GM18873 (cell line): ENCODE results near the gene FAM118A.
"Not testable (repeated sequence)": the region's sequence is repeated elsewhere in the genome, so short reads cannot be mapped to it uniquely, and the experiment has no call there.

ENCODE experiments used
- ATAC-seq: cut with Tn5 transposase; IDR thresholded peaks from one replicate; pipeline ENCODE4 v1.9.1; 2021; ENCODE audit warnings: mild to moderate bottlenecking, moderate library complexity, moderate number of reproducible peaks; ENCODE audit not compliant: unreplicated experiment, low FRiP score

The FAM118A gene

GRCh38 chr22:45357490-45357889, 47.8 kb downstream of the FAM118A start:
- no peak for ATAC-seq

- ATAC-seq = no peak
Observed at GRCh38 chr22:45358127-45358526, 48.4 kb downstream of the FAM118A start.

DNA sequence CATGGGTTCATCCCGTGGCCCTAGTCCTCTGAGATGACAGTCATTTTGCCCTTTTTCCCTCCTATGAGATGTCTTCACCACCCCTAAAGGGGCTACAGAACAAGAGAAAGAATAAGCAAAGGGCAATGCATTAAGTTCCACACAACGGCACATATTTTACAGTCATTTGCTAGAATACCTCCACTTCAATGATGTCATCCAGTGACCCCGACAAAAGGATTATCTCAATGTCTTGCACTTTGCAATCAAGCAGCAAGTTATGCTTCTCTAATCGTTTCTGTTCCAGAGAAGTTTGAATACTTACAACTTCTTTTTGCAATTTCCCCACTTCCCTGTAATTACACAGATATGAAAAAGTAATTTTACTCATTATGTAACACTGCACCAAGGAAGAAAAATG, 49.9 kb downstream of the FAM118A start:
- ATAC-seq = no peak

DNA sequence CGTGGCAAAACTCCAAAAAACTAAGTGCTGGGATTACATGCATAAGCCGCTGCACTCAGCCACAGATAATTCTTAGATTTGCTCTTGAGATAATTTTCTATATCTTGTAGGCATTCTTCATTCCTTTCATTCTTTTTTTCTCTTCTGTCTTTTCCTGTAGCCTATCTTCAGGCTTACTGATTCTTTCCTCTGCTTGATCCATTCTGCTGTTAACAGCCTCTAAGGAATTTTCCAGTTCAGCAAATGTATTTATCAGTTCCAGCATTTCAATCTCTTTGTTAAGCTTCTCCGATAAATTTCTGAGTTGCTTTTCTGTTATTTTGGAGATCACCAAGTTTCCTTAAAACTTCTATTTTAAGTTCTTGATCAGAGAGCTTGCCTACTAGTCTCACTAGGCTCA, 57.0 kb downstream of the FAM118A start:
- no peak for ATAC-seq

DNA sequence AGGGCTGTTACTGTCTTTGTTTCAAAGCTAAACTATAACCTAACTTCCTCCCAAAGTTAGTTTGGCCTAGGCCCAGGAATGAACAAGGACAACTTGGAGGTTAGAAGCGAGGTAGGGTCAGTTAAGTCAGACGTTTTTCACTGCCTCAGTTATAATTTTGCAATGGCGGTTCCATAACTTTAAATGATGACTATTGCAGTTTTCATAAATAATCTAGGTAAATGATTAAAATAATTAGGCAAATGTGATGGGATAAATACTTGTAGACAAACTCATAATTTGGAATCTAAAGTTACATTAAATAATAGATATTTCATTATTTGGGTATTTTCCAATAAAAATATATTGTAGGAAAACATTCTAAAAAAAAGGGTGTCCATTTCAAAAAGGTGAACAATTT, 63.9 kb downstream of the FAM118A start:
- not testable (repeated sequence) for ATAC-seq

- ATAC-seq = no peak
Observed at GRCh38 chr22:45376009-45376408, 66.3 kb downstream of the FAM118A start.

DNA sequence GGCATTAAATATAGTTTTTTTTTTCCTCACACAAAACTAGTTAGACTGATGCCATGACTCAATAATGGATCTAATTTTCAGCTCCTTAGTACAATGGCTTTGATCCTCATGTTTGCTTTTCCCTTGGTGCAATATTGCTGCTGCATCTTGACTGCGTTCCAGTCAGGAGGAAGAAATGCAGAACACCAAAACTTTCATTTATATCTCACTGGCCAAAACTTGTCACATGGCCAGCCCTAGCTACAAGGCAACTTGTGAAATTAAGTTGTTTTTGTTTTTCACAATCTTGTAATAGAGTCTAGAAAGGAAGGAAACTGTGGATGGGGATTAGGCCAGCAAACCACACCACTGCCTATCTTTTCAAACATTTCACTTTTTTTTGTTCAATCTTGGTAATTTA, 67.0 kb downstream of the FAM118A start:
- ATAC-seq = no peak

- ATAC-seq = no peak
Observed at GRCh38 chr22:45381348-45381747, 71.6 kb downstream of the FAM118A start.

GRCh38 chr22:45389546-45389945, 79.8 kb downstream of the FAM118A start:
- no peak for ATAC-seq
